K562 (cell line): ENCODE measurements around the gene SACS. TPM values are rescaled to one million over a fixed set of nuclear protein-coding genes. Genes with fewer than 3 reads are reported as not detected.

ENCODE experiments used
- ATAC-seq: fragments of 200-7000 bp; cut with Tn5 transposase; 3 replicates; pipeline ENCODE4 v1.9.1; 2020; ENCODE audit warnings: moderate library complexity
- BruUV-seq: library from RNA; stranded (reverse); fragments of 400-500 nt; replicated peaks from 2 replicates; lab custom pipeline; 2021; lab: Mats Ljungman, UMichigan
- CTCF ChIA-PET: fragments of 300-600 bp; formaldehyde crosslinking; extraction: SDS; loops from one replicate; lab custom pipeline; 2021; ENCODE audit warnings: low intra/inter-chr PET ratio; lab: Yijun Ruan, JAX
- POLR2A ChIA-PET: fragments of 300-600, 350-650 bp; sonication (Branson Sonifier 250); formaldehyde crosslinking; extraction: SDS; loops from one replicate; lab custom pipeline; 2021; ENCODE audit warnings: antibody characterized with exemption, inconsistent platforms; lab: Yijun Ruan, JAX
- DNase-seq, 4 experiments: peaks; one replicate each; pipeline versions ENCODE4 v3.0.0 to v3.0.0-alpha.2; 2011 to 2018; ENCODE audit warnings: low spot score in 3 of 4, mixed read lengths in 3 of 4; ENCODE audit errors: extremely low read depth in 1 of 4
- FAIRE-seq: peaks from 2 replicates; lab custom pipeline; 2011; peaks lifted over from hg19 to GRCh38; lab: Jason Lieb, UNC
- H2AFZ ChIP-seq: 2 replicates; pipeline ENCODE4 v1.6.0; 2011; ENCODE audit warnings: low read depth, low read length, control low read depth, inconsistent platforms
- H3K27ac ChIP-seq: fragments of 200-600 bp; 3 replicates; pipeline ENCODE4 v1.8.0; 2011; ENCODE audit warnings: low read depth, mild to moderate bottlenecking, control low read depth, inconsistent platforms, low read length, moderate library complexity, mixed read lengths; ENCODE audit errors: extremely low read depth
- H3K27me3 ChIP-seq, 2 experiments: fragments of 300-600 bp in 1 of 2; 2 replicates in 1 of 2; 3 replicates in 1 of 2; pipeline versions ENCODE4 v1.6.0 to v1.8.0; 2011; ENCODE audit warnings: inconsistent platforms in 2 of 2, low read length in 2 of 2, mild to moderate bottlenecking in 1 of 2, mixed read lengths in 1 of 2, moderate library complexity in 1 of 2; ENCODE audit not compliant: control insufficient read depth in 2 of 2, insufficient read depth in 2 of 2
- H3K36me3 ChIP-seq: fragments of 300-600 bp; 3 replicates; pipeline ENCODE4 v1.8.0; 2011; ENCODE audit warnings: mild to moderate bottlenecking, low read length, inconsistent platforms; ENCODE audit not compliant: control insufficient read depth, insufficient read depth
- H3K4me1 ChIP-seq, 2 experiments: fragments of 200-600 bp in 1 of 2; replicated peaks in 1 of 2; 2 replicates in 1 of 2; 3 replicates in 1 of 2; pipeline versions ENCODE4 v1.5.1 to v1.8.0; 2011; ENCODE audit warnings: inconsistent platforms in 2 of 2, low read length in 2 of 2, mild to moderate bottlenecking in 1 of 2, mixed read lengths in 1 of 2, moderate library complexity in 1 of 2; ENCODE audit not compliant: control insufficient read depth in 2 of 2, insufficient read depth in 2 of 2
- H3K4me2 ChIP-seq: 2 replicates; pipeline ENCODE4 v1.6.1; 2011; ENCODE audit warnings: low read length, control low read depth, inconsistent platforms, mixed read lengths; ENCODE audit not compliant: insufficient read depth
- H3K4me3 ChIP-seq: fragments of 200-600 bp; sonication (generic), shearing (Covaris generic); 2 replicates; pipeline ENCODE4 v1.5.1; 2016; ENCODE audit warnings: control low read depth, inconsistent platforms
- H3K79me2 ChIP-seq: fragments of 200-600 bp; 3 replicates; pipeline ENCODE4 v1.8.0; 2011; ENCODE audit warnings: low read length, inconsistent platforms; ENCODE audit not compliant: control insufficient read depth, insufficient read depth
- H3K9ac ChIP-seq, 2 experiments: 2 replicates each; pipeline versions ENCODE4 v1.6.0 to v1.6.1; 2011; ENCODE audit warnings: low read depth in 2 of 2, low read length in 2 of 2, control low read depth in 1 of 2, inconsistent platforms in 1 of 2, mild to moderate bottlenecking in 1 of 2, mixed read lengths in 1 of 2; ENCODE audit not compliant: insufficient read depth in 1 of 2
- H3K9me1 ChIP-seq: one replicate; pipeline ENCODE4 v1.6.0; 2011; ENCODE audit warnings: inconsistent platforms, mild to moderate bottlenecking, low read length, moderate library complexity; ENCODE audit not compliant: control insufficient read depth, insufficient read depth
- H3K9me3 ChIP-seq: replicated peaks from 2 replicates; pipeline ENCODE4 v1.5.1; 2011; ENCODE audit warnings: low read depth, low read length, inconsistent platforms; ENCODE audit not compliant: control insufficient read depth, insufficient read depth
- H4K20me1 ChIP-seq: replicated peaks from 2 replicates; pipeline ENCODE4 v1.6.1; 2011; ENCODE audit warnings: low read length, inconsistent platforms, mixed read lengths; ENCODE audit not compliant: control insufficient read depth, insufficient read depth
- ARID4B ChIP-seq: sonication (generic); formaldehyde crosslinking; IDR thresholded peaks from 2 replicates; pipeline ENCODE4 v1.8.0; 2022; ENCODE audit warnings: mild to moderate bottlenecking, missing genetic modification reagents
- MGA ChIP-seq: fragments of 450-650 bp; IDR thresholded peaks from 2 replicates; pipeline ENCODE4 v1.6.1; 2016; ENCODE audit warnings: mild to moderate bottlenecking, moderate library complexity
- PRPF4 ChIP-seq: fragments of 200-400 bp; formaldehyde crosslinking; IDR thresholded peaks from one replicate; pipeline ENCODE4 v1.6.1; 2017; ENCODE audit warnings: low read length, low read depth, mild to moderate bottlenecking; ENCODE audit not compliant: insufficient read depth, poor library complexity, severe bottlenecking
- ZNF239 ChIP-seq: fragments of 250-450 bp; sonication (Bioruptor Pico); IDR thresholded peaks from 2 replicates; pipeline ENCODE4 v1.4.0; 2020; ENCODE audit warnings: mild to moderate bottlenecking
- ZNF354B ChIP-seq: fragments of 250-450 bp; sonication (Bioruptor Pico); IDR thresholded peaks from 2 replicates; pipeline ENCODE4 v1.4.0; 2020
- whole genome bisulfite sequencing: fragments of 100-300 bp; shearing (Covaris generic); methylation state at CpG from one replicate; pipeline ENCODE4 v1.1.6; 2016; ENCODE audit warnings: low coverage, mixed read lengths; ENCODE audit not compliant: insufficient coverage; ENCODE audit errors: missing lambda C conversion rate; 5-methylcytosine and 5-hydroxymethylcytosine counted together
- in situ Hi-C: fragments of 300-500 bp; cut with MboI; formaldehyde crosslinking; loops from 4 replicates; pipeline ENCODE4 v1.15.0; 2018; ENCODE audit warnings: inconsistent platforms, mixed read lengths
- intact Hi-C: fragments of 100-400 bp; cut with micrococcal nuclease; formaldehyde crosslinking; loops from 2 replicates; pipeline ENCODE4 v1.14.2; 2022
- polyA plus RNA-seq, 8 experiments: library from polyadenylated mRNA; depleted of rRNA in 4 of 8; stranded (reverse) in 5 of 8; unstranded in 3 of 8; fragments of >200 nt; fragmentation: Nextera tagmentation in 2 of 8; fragmentation: Illumina TruSeq in 1 of 8; extraction: Ambion mirVana in 2 of 8; extraction: Trizol in 1 of 8; gene quantifications; 2 replicates each; pipeline versions ENCODE4 v1.2.1 to v1.2.3, GENCODE V29; 2011 to 2014; ENCODE audit warnings: inconsistent platforms in 1 of 8, missing spikeins in 1 of 8
- total RNA-seq, 7 experiments: library from RNA; depleted of rRNA in 6 of 7; stranded (reverse); fragments of >200 nt in 6 of 7; fragmentation: Illumina TruSeq in 2 of 7; extraction: Trizol in 2 of 7; gene quantifications; 2 replicates each; pipeline versions ENCODE4 v1.2.1 to v1.2.3, GENCODE V29; 2011 to 2021; ENCODE audit warnings: low replicate concordance in 1 of 7

Gene SACS
- total and polyA plus RNA-seq, 9 of the 15 experiments (the other 6 are each of a cell fraction or from before 2014, with no cell fraction given), result 4.7 to 28.2 (median 18.9) TPM

DNA sequence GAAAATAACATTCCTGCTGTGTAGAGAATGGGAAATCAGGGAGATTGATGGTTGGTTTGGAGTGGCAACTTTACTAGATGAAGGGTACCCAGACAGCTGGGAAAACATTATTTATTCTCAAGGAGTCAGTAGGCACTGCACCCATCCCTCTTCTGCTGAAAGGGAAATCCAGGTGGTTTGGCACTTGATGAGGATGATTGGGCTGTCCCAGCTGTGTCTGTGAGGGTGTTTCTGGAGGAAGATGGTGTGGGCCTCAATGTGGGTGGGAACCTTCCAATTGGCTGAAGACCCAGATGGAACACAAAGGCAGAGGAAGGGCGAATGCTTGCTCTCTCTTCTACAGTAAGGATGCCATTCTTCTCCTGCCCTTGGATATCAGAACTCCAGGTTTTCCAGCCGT lies 10.4 kb upstream of the SACS start:
- H2AFZ ChIP-seq, result no peak overlapping the region
- DNase-seq (no peak), ATAC-seq (no peak), FAIRE-seq (no peak)
- intact Hi-C loops (no loop called here), in situ Hi-C loops (no loop called here)
- 6% methylated on average over 2 of the region's 2 CpGs for WGBS
- no peak overlapping the region for H3K4me2 ChIP-seq
- POLR2A ChIA-PET, result interaction anchor here (1.0 kb wide), 1 partner anchor 11 kb away, joined by 3 read pairs; no protein-coding TSS in a partner anchor
- CTCF ChIA-PET, result no interaction called here
- no peak overlapping the region for H3K9ac ChIP-seq
- no peaks in the 10 kb centered on the region for H3K9me1 ChIP-seq
- H3K9me3 ChIP-seq, result no peaks in the 10 kb centered on the region
- H3K27me3 ChIP-seq, result peaks cover 0 to 9% of the 10 kb centered on the region in 2 experiments; a peak in 1 of 5 replicates
- no peaks in the 10 kb centered on the region for H4K20me1 ChIP-seq
- no peaks in the 10 kb centered on the region for H3K36me3 ChIP-seq
- no peak overlapping the region for H3K4me3 ChIP-seq
- no peak overlapping the region for H3K27ac ChIP-seq
- BruUV-seq, result no TSS peak
- no peaks in the 10 kb centered on the region for H3K79me2 ChIP-seq
- H3K4me1 ChIP-seq, result no peaks in the 10 kb centered on the region
- no peak for TF ChIP-seq ZNF239 (CRISPR knock-in tag)
- no peak for TF ChIP-seq PRPF4
- no peak for TF ChIP-seq ARID4B (CRISPR knock-in tag)
- no peak for TF ChIP-seq MGA
- TF ChIP-seq ZNF354B (CRISPR knock-in tag), result no peak
